Cerebellar cortex (tissue), 1 donor: ENCODE measurements around the gene PANX2.
A peak's percentile ranks its signal among the peaks of the same experiment; 100 is the strongest.
"Not testable (repeated sequence)": the region's sequence is repeated elsewhere in the genome, so short reads cannot be mapped to it uniquely, and the experiment has no call there.

Experiments used
- DNase-seq: peaks from one replicate; pipeline ENCODE4 v3.0.0-alpha.2; 2015; ENCODE audit warnings: low spot score

Gene PANX2

DNA sequence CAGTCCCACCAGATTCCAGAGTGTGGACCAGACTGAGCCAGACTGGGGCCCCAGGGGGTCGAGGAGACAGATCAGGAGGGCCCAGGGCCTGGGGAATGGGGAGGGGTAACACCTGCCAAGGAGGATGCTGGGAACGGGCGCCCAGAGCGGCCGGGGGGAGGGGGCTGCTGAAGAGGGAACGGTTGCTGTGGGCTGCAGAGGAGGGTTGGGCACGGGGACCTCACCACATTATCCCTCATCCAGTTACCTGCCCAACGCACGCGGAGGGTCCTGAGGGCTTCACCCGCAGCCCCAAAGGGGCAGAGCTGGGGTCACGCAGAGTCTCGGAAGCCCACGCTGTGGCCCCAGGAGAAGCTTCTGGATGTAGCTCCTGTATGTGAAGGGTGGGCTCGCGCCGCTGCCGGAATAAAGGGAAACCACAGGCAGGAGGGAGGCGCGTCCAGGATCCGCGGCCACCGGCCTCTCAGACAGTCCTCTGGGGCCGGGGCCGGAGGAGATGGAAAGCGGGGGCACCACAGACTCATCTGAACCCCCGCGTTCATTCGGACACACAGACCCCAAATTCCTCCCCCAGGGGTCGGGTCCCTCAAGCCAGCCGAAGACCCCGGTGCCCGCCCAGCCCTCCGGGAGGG is 29.4 kb downstream of the PANX2 start:
- DNase-seq, result no peak

- peak; percentile 90 for DNase-seq
Observed at GRCh38 chr22:50200461-50201190, 30.1 kb downstream of the PANX2 start, which contains the start of gene SELENOO. TSS of gene SELENOO (plus strand) at chr22:50201011. CDS start at chr22:50201037, 26 bp downstream.

DNA sequence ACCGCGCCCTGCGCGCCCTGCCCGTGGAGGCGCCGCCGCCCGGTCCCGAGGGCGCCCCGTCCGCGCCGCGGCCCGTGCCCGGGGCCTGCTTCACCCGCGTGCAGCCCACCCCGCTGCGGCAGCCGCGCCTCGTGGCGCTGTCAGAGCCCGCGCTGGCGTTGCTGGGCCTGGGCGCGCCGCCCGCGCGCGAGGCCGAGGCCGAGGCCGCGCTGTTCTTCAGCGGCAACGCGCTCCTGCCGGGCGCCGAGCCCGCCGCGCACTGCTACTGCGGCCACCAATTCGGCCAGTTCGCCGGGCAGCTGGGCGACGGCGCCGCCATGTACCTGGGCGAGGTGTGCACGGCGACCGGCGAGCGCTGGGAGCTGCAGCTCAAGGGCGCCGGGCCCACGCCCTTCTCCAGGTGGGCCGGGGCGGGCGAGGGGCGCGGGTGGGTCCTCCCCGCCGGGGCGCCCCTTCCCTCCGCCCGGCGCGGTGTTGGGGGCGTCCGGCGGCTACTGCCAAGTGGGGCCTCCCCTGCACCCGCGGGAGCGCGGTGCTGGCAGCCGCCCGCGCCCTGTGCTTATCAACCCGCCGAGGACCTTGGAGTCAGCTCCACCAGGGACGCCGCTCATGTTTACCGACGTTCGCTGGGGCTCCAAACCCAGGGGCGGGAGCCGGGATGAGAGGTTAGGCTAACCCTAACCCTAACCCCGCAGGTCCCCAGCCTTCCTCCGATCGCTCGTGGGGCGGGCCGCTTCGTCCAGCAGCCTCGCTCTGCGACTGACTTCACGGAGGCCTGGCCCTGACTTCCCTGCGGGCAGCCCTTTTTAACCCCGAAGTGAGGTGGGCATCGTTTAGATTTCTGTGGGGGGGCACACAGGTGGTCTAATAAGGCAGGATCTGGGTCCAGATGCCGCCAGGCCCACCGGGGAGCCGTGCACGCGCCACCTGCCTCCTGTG is 30.9 kb downstream of the PANX2 start:
- DNase-seq, result no peak

GRCh38 chr22:50202130-50202666 is 31.7 kb downstream of the PANX2 start:
- no peak for DNase-seq

GRCh38 chr22:50203288-50203687 is 32.8 kb downstream of the PANX2 start:
- DNase-seq, result no peak

- no peak for DNase-seq
Observed at GRCh38 chr22:50204571-50204970, 34.0 kb downstream of the PANX2 start.

DNA sequence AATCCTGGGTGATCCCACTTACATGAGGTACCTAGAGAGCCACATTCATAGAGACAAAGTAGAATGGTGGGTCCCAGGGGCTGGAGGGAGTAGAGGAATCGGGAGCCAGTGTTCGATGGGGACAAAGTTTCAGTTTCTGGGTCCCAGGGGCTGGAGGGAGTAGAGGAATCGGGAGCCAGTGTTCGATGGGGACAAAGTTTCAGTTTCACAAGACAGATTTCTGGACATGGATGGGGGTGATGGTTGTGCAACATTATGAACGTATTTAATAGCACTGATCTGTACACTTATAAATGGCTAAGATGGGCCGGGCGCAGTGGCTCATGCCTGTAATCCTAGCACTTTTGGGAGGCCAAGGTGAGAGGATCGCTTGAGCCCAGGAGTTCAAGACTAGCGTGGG is 34.5 kb downstream of the PANX2 start:
- not testable (repeated sequence) for DNase-seq

DNA sequence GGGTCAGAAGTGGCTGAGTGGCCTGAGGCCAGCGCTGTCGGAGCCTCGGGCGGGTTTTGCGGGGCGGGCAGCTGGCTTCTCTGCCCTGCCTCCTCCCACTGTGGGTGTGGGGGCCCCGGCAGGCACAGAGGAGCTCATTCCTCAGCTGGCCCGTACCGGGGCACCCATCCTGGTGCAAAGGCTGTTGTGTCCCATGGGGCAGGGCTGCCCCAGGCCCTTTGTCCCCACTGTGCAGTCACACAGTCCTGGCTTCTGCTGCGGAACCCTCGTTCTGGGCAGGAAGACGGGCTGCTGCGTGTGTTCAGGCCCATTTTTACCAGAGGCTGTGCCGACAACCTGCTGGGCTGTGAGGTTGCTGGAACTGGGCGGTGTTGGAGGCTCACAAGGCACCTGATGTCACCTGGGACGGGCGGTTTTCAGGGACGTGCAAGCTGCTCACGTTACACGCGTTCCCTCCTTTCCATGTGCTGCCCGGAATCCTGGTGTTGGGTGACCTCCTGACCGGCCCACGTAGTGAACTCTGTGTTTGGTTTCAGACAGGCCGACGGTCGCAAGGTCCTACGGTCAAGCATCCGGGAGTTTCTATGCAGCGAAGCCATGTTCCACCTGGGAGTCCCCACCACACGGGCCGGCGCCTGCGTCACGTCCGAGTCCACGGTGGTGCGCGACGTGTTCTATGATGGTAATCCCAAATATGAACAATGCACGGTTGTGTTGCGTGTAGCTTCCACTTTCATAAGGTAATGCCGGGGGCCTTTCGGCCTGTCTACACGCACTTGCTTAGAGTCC is 35.4 kb downstream of the PANX2 start:
- DNase-seq, result no peak

- no peak for DNase-seq
Observed at GRCh38 chr22:50206599-50206998, 36.1 kb downstream of the PANX2 start.

DNA sequence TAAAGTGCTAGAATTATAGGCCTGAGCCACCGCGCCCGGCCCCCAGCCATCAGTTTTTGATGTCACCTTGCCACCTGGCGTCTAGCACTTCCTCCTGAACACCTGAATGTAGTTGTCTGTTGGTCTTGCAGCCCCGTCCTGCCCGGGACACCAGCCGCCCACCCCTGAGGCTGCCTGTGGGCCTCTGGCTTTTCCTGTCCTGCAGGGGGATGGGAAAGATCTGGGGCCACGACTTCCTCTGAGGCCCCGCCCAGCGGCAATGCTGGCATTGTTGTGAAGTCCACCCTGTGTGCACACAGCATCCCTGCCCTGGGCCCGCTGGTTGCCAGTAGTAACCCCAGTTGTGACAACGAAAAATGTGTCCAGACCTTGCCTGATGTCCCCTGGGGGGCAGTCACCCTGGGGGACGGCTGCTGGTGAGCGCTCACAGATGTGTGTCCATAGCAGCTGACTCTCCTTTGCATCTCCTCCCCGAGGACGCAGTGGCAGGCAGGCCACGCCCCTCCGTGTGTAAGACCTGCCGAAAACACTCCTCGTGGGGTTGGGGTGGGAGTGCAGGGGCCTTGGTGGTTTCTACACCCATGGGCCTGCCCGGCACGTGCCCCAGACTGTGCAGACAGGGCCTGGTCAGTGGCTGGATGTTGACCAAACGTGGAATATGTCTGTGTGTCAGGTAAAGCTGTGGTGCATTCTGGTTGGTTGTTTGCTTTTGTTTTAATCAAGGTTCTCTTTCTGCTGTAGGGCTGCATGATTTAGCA is 37.0 kb downstream of the PANX2 start:
- no peak for DNase-seq

GRCh38 chr22:50208430-50208938 is 38.0 kb downstream of the PANX2 start:
- DNase-seq, result no peak

DNA sequence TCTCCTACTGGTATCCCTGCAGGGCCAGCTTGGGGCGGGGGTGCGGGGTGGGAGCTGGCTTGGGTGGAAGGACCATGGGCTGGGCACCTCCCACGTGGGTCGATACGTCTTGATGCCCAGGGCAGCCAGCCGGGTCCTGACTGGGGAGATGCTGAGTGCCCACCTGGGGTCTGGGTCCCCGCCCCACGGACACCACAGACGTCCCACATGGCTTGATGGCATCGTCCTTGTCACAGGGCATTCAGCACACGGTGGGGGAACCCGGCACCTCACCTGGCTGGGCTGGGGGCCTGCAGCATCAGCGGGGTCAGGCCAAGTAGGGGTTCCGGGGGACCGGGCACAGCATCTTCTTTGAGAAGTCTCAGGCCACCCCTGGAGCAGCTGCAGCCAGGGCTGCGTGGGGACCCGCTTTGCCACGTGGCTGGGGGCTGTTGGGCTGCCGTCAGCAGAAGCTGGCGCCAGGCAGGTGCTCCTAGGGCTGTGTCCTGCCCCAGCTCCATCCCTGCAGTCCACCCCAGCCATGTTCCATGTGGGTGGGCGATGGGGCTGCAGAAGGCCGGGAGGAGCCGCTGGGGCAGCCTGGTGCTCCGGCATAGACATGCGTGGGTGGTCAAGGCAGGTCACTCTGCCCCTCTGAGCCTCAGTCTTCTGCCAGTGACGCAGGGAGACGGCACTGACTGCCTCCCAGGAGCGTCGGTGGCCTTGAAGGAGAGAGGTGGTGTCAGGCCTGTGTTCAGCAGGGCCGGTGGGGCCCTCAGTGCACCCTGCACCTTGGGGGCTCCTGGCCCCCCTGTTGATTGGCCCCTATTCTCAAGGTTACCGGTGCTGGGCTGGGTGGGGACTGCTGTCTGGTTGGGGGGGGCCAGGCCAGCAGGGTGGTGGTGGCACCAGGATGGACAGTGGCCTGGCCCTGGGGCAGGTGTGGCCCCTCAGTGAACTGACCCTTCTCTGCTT is 38.7 kb downstream of the PANX2 start:
- DNase-seq, result no peak

- peak; percentile 85 for DNase-seq
Observed at GRCh38 chr22:50209893-50210292, 39.4 kb downstream of the PANX2 start.

DNA sequence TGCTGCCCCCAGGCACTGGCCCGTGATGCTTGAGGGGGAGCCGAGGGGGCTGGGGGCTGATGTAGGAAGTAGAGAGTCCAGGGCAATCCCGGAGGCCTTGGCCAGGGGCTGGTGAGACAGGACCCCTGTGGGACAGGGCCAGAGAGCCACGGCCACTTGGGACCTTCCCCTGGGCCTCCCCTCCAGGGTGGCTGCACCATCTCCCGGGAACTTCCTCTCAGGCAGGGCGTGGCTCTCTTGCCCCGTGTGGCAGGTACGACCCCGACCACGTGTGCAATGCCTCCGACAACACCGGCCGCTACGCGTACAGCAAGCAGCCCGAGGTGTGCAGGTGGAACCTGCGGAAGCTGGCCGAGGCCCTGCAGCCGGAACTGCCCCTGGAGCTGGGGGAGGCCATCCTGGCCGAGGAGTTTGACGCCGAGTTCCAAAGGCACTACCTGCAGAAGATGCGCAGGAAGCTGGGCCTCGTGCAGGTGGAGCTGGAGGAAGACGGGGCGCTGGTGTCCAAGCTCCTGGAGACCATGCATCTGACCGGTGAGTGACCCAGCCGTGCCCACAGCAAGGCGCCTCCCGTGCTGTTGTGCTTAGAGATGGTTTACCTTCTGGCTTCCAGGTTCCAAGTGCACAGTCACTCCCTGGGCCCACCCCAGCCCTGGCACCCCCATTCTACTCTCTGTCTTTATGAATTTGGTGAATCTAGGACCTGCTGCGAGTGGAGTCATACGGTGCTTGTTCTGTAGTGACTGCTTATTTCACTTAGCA is 40.0 kb downstream of the PANX2 start:
- no peak for DNase-seq

- no peak for DNase-seq
Observed at GRCh38 chr22:50211147-50211546, 40.6 kb downstream of the PANX2 start.

- DNase-seq, result no peak
Observed at GRCh38 chr22:50213263-50213662, 42.7 kb downstream of the PANX2 start.

- no peak for DNase-seq
Observed at GRCh38 chr22:50215297-50216054, 44.9 kb downstream of the PANX2 start.
